Neural cell (in vitro differentiated cells): Measurements from ENCODE around the gene ARHGAP42.

ENCODE experiments used
- CTCF ChIP-seq: fragments of 450-650 bp; IDR thresholded peaks from 2 replicates; pipeline ENCODE4 v1.5.1; 2014; ENCODE audit warnings: antibody characterized with exemption, mild to moderate bottlenecking, moderate library complexity; ENCODE audit not compliant: poor library complexity, severe bottlenecking
- EP300 ChIP-seq: fragments of 450-650 bp; conservative IDR thresholded peaks from 2 replicates; pipeline ENCODE4 v1.6.1; 2014; ENCODE audit warnings: antibody characterized with exemption, mild to moderate bottlenecking, moderate library complexity; ENCODE audit not compliant: poor library complexity, severe bottlenecking
- EZH2 ChIP-seq: fragments of 200-600, 300-800 bp; shearing (Covaris generic), sonication (generic); IDR thresholded peaks from 2 replicates; pipeline ENCODE4 v1.6.1; 2014; ENCODE audit warnings: antibody characterized with exemption, low read length, borderline replicate concordance, mild to moderate bottlenecking; ENCODE audit not compliant: insufficient read depth, poor library complexity, severe bottlenecking
- POLR2AphosphoS5 ChIP-seq: IDR thresholded peaks from 2 replicates; pipeline ENCODE4 v1.6.1; 2012
- RAD21 ChIP-seq: fragments of 450-650 bp; conservative IDR thresholded peaks from 2 replicates; pipeline ENCODE4 v1.6.1; 2014; ENCODE audit warnings: antibody characterized with exemption, mild to moderate bottlenecking, moderate library complexity
- REST ChIP-seq: IDR thresholded peaks from 2 replicates; pipeline ENCODE4 v1.6.1; 2012; ENCODE audit warnings: borderline replicate concordance
- SMC3 ChIP-seq: fragments of 450-650 bp; conservative IDR thresholded peaks from 2 replicates; pipeline ENCODE4 v1.6.1; 2014; ENCODE audit warnings: antibody characterized with exemption, mild to moderate bottlenecking, moderate library complexity; ENCODE audit not compliant: poor library complexity
- TAF1 ChIP-seq: IDR thresholded peaks from 2 replicates; pipeline ENCODE4 v1.6.1; 2012; ENCODE audit warnings: low read depth

- no peak for TF ChIP-seq CTCF
- no peak for TF ChIP-seq EP300
- no peak for TF ChIP-seq EZH2
- no peak for TF ChIP-seq RAD21
- TF ChIP-seq REST = no peak
- TF ChIP-seq POLR2AphosphoS5 = no peak
- no peak for TF ChIP-seq SMC3
- TF ChIP-seq TAF1 = no peak
Observed at GRCh38 chr11:100808904-100809491, 121.9 kb downstream of the ARHGAP42 start.
